GM04504 (cell line): ENCODE results near the gene PDE1C.
A peak's percentile ranks its signal among the peaks of the same experiment; 100 is the strongest.

Experiments
- DNase-seq: peaks from one replicate; pipeline ENCODE4 v3.0.0-alpha.2; 2012; ENCODE audit warnings: low read depth

The PDE1C gene

DNA sequence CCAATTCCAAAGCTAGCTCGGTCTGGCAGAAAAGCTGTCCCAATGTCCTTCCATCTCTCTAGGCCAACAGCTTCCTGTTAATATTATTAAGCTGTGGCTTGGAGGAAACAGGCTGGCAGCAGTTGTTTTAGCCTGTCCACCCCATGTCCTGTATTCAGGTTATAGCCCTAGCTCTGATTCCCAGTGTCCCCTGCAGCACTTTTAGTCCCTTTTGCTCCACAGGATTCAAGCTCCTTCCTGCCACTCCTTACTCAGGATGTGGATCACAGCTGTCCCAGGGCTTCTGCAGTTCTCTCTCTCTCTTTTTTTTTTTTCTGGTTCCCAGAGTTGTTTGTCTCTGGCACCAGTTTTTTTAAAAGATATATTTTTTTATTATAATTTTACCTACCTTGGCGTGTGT lies 298.0 kb downstream of the PDE1C start:
- DNase-seq, result no peak

DNA sequence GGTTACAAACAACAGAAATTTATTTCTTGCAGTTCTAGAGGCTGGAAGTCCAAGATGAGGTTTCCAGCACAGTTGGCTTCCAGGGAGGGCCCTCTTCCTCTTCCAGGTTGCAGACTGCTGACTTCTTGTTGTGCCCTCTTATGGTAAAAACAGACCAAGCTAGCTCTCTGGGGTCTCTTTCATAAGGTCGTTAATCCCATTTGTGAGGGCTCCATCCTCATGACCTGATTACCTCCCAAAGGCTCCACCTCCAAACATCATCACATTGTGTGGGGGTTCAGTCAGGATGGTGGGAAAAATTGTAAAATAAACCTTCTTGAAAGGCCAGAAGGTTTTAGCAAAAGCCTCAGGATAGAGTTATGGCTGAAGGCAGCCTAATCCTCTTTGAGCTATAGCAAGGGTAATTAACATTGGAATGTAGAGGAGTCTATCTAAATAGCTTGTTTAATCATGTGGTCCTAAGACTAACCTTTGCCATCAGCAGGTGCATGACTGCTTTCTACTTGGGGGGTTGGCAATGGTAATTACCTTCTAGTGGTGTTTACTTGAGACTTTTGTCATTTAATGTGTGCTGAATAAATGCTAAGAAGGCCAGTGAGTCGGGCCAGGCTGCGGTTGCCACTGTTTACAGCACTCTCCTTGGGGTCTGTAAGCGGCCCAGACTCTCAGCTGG lies 302.4 kb downstream of the PDE1C start:
- DNase-seq, result no peak

DNA sequence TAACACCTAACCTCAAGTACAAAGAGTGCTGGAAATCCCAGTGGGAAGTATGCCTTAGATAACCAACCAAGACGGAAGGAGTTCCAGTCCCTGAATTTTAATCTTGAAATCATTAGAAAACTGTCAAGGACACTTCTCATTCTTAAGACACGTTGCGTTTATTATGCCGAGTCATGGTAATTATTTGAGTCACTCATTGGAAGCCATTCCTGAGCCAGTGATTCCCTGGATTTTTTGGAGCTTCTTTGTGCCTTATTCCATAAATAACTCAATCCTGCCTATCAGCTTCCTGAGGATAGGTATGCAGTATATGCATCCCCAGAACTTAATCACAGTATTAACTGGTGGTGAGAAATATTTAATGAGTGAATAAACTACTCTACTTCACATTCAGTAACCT lies 305.7 kb downstream of the PDE1C start:
- DNase-seq, result no peak

DNA sequence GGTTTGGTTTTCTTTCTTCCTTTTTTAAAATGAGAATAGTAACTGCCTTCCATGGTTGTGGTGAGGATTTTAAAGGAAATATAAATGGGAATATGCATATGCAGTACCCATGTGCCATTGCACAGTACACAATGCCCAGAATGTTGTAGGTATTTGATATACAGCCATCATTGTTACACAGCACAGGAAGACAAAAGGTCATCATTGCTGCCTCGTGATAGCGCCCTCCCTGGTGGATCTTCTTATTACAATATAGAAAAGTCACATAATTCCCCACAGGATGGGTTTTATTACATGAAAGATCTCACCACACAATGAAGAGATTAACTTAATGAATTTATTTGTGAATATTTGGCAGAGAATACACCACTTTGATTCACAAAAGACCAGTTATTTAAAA lies 306.7 kb downstream of the PDE1C start:
- DNase-seq, result no peak

DNA sequence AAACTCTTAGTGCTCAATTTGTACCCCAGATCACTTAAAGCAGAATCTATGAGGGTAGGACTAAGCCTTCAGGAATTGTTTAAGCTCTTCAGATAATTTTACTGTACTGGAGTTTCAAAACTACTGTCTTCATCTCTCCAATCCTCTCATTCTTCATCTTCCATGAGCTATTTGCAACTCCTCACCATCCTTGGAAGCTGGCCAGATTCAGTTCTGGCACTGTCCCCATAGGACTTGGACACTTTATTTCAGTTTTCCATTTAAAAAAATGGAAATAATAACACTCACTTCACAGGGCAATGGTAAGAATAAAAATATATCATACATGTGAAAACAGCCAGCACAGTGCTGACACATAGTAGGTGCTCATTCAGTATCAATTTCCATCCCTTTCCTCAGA lies 308.6 kb downstream of the PDE1C start:
- no peak for DNase-seq

DNA sequence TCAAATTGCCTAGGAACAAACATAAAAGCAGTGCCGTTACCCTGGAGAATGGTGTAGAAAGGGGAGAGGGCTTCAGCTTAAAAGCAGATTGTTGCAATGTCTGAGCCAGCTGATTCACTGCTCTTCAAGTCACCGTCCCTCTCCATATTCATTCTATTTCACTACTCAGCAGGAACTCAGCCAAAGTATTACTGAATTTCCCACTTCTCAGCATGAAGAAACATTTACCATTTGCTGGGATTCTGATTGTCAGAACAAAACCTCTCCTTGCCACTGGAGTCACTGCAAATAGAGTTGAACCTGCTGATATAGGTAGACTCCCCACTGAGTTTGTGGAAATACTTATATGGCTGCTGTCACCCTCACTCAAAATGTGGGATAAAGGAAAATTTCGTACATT lies 311.5 kb downstream of the PDE1C start:
- DNase-seq, result no peak

DNA sequence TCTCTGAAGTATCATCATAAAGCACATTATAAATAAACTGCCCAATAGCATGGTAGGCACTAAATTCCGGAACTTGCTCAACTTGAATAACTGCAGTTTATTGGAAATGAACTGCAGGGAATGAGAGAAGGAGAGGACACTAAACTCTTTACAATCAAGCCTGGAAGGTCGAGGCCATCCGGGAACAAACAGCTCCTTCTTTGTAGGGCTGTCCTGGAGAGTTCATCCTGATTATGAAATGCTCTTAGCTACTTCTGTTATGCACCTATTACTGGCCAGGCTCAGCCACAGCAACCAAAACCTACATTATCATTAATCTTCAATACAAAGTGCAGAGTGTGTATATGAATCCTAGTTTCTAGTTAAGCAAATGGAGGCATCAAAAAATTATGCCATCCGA lies 318.5 kb downstream of the PDE1C start:
- no peak for DNase-seq

DNA sequence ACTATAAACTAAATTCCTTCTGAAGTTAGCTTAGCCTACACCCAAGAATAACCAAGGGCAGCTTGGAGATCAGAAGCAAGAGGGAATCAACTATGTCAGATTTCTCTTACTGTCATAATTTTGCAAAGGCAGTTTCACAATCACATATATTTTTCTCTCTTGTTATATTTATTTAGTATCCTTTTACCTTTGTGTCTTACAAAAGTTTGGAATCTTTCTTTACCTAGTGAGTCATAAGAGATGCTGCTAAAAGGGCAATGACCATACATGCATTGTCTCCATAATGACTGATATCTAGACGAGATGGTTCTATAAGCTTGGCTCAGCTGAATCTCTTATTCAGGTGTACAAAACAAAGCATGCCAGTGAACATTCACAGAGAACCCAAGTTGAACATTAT lies 322.1 kb downstream of the PDE1C start:
- no peak for DNase-seq

DNA sequence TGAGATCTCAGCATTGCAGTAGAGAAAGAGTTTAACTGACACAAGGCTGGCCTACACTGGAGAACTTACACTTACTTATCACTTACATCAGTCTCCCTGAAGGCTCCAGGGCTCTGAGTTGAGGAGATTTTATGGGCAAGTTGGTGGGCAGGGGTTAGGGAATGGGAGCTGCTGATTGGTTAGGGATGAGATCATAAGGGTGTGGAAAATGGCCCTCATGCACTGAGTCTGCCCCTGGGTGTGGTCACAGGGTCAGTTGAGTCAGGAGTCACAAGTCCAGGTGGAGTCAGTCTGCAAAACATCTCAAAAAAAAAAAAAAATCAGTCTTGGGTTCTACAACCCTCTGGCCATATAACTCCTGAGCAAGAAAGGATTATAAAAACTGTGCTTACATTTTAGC lies 322.7 kb downstream of the PDE1C start:
- no peak for DNase-seq

DNA sequence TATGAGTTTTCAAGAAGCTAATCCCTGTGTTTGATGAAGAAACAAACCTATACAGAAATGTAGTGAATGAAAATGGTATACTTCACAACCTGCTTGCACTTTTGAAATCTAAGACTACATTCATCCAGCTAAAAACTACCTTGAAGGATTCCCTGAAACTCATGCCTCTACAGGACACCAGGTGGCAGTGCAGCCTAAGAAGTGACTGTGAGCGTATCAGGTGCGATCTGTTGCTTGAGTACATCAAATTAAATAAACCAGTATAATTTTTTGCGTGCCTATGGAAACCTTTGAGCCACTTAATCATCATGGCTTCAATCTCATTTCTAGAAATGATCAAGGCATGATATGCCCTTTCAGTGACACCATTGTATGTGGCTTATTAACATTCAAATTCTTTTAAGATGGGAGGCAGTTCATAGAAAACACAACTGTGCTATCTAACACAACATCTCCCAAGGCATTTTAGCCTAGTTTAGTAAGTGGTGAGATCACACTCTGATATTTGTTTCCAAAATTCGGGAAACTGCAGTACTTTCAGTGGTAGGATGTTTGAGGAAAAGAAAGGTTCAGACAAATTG lies 325.8 kb downstream of the PDE1C start:
- DNase-seq, result peak; percentile 23

DNA sequence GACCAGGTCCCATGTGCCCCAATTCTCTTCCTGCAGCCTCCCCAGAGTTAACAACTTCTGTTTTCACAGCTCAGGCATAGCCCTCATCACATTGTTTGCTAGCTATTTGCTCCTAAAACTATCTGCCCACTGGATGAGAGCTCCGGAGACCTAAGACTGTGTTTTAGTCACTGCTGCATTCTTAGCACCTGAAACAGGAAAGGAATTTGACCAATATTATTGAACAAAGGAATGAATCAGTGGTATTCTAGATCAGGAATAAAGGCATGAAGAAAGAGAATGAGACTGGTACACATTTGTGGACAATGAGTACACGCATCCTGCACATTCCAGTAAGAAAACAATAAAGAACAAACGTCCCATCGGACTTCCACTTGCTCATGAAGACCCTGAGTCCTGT lies 328.4 kb downstream of the PDE1C start:
- no peak for DNase-seq

DNA sequence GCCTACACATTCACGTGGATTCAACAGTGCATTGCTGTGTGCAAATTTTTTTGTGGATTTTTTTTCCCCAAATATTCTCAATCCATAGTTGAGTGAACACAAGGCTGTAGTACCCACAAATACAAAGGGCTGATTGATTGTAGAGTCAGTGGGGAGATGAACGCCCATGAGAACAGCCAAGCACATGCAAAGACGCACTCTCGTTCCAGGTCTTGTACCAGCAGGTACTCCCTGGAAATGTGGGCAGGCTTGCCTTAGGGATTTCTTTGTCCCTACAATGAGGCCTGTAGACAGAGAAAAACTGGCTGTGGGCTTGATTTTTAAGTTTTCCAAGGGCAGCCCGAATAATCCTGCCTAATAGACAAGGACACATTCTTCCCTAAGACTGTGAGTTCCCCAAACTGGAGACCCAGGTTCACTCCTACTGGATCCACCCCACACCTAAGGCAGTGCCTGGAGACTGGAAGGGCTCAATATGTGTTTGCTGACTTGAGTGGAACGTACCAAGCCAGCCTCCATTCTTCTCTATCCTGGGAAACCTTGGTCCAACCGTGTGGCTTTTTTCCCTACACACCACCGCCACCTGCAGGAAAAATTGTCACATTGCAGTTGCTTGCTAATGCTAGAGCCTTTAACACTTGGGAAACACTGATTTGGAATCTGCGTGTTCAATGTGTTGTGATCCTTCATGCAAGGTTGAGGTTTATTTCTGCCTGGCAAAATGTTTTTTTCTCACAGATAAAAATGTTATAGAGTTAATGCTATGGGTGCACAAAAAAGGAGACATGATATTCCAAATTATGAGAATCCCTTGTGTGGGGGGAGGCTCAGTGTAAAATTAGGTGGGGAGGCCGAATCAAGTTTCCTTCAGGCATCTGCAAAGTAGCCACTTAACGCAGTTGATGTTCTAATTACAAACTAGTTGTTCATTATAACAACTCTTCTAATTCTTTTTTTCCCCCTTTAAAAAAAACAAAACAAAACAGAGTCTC lies 333.9 kb downstream of the PDE1C start:
- DNase-seq, result peak; percentile 38

DNA sequence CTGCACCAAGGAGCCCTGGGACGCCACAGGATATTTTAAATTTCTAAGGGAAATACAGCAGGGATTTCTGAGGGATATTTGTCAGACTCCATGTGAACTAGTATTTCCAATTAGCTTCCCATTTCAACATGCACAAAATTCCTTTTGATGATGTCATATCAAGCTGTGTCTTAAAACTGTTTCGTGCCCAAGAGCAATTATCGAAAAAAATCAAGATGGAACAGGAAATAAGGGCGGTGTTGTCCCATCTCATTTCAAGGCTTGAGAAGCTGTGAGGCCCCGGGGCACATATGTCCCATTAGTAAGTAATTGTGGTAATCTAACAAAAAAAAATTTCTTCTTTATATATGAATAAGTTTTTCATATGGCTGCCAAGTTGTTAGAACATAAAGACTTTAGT lies 335.8 kb downstream of the PDE1C start:
- DNase-seq, result peak; percentile 19

DNA sequence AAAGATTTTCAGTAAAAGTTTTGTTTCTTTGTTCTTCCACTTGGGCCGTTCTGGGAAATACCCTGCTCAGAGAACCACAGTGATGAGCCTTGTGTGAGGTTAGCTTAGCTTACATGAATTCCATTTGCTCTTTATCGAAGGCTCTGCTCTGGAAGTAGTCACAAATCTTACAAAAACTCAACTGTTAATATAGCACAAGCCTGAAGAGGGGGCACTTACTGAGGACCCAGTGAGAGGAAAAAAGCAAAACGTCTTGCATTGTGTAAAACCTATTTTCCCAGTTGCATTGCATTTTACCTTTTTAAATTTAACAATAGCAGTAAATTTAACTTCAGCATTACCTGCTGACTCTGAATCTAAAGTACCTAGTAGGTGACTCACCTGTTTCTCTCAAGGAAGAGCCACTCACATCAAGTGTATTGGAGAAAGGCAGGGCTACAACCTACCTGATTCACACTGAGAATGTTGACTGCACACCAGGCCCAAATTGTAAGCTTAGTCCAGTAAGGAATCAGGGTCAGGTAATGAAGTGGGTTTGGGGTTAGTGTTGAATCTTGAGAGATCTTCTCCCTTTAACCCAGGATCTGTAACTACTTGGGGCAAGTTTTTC lies 340.9 kb downstream of the PDE1C start:
- no peak for DNase-seq

DNA sequence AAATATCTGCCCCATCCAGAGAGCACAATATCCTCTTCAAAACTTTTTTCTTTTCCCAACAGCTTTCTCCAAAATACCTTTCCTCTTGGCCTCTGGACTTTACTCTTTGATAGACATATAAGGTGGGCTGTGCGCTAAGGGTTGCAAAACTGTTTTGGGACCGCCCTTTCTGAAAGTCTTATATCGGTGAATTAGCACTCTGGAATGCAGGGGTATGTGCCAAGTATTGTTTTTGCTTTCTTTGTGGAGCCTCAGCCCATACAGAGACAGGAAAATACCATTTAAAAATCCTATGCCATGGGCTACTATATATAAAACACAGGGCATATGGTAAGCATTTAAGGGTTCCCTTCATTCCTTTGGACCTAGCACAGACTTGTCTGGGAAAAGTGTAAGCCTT lies 345.5 kb downstream of the PDE1C start:
- DNase-seq, result no peak

DNA sequence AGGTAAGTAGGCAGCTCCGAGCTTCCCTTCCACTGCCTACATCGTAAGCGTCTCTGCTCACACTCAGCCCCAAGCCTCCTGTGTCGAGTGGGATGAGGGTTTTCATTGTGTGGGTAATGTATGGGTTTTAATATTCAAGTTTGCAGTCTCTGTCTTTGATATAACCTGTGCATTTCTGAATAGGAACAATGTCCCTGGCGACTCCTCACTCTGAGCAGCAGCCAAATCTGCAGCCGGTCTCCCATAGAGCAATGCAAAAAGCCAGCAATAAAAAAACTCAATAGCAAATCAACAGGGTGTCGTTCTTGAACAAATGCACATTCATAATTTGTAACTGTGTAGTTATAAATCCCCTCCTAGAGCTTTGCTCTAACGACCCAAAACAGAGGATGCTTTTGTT lies 349.8 kb downstream of the PDE1C start:
- DNase-seq, result no peak

DNA sequence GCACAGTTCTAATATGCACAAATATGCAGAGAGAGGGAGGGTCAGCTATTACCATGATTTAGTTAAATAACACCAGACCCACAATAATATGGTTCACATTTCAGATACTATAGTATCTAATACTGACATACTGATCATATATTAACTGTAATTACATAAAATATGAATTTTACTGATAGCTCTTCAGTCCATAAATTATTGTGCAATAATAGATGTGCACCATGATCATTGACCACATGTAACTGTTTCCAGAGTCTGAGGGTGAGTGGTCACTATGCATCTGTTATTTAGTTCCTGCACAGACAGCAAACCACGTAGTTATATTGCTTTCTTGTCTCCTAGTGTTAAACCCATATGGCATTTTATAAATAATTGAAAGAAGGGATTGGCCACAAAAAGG lies 353.9 kb downstream of the PDE1C start:
- no peak for DNase-seq

DNA sequence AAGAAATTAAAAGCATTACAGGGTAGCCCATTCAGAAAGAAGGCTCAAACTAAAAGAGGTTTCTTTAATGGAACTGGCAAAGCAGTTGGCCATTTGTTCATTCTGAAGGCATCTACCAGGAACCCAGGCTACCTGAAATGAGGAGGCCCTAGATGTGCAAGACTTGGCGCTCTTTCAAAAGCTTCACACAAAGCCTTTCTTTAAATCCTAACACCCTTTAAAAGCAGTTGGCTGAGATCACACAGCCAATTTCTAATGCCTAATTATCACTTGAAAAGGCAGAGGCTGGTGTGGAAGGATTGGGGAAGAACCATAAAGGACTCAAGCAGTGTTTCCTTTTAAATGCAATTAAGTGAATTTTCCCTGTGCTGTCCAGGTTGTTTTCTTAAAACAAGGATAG lies 360.0 kb downstream of the PDE1C start:
- DNase-seq, result no peak

DNA sequence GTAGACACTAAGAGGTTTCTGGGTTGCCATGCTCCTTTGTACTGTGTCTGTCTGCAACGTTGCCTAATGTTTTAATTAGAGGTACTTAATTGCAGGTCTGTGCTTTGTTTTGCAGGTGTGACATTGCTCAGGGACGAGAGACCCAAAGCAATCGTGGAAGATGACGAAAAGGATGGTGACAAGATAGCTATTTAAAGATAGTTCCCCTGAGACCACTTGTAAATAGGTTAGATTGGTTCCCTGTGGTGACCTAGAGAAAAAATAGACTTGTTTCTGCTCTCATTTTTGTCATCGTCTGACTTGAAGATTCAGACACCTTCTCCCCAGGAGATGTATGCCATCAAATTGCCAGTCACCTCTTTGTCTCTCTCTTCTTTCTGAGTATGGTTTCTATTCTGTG lies 363.1 kb downstream of the PDE1C start:
- DNase-seq, result no peak

DNA sequence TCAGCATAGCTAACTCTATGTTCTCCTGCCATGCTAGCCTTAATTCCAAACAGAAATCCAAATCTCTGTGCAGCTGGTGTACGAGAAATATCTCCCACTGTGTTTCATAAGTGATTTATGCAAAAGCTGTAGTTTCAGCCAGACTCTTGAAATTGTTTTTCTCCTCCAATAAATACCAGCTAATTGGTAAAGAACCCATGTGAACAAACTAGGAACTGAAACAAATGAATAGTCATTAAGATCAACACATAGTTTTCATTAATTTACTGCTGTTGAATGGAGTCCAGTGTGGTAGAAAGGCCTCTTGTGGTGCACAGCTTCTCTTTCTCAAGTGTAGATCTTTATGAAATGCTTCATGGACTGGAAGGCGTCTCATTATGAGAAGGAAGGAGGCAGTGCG lies 364.8 kb downstream of the PDE1C start:
- no peak for DNase-seq

DNA sequence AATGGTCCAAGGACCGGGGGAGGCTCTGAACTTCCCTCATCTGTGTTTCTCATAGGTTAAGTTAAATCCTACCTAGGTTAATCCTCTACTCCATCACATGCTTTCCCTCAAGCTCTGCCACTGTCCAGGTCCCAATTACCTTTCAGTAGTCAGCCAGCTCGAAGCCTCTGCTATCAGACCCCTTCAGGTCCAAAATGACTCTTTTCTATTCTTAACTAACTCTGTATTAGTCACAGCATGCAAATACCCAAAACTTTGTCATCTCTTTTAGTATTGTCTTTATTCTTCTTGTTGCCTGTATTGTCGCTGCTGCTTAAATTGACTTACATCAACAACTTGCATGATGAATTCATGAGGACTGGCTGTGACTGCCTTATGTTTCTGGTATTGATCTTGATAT lies 367.9 kb downstream of the PDE1C start:
- no peak for DNase-seq
